ENCODE measurements around the gene GLMN.

Gene GLMN

DNA sequence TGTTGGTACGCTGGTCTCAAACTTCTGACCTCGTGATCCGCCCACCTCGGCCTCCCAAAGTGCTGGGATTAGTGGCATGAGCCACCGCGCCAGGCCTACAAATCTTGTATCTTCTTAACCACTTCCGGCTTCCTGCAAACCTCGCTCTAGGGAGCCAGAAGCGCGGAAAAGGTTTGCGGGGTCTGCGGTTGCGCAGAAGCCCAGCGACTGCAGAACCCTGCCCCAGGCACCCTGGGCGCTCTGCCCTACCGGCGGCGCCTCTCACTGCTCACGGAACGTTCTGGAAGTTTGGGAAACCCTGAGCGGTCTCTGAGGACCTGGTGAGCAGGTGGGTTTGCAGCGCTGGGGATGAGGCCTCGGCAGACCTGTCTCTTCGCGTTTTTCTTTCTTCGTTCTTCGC lies 81.1 kb downstream of the GLMN start, which contains the start of gene C1orf146:
C1orf146 (plus strand) TSS at position 195 of the 400 bp plus-strand sequence. CDS start 13,506 bp downstream, outside the sequence.
- H3K79me2 ChIP-seq (ENCODE audit: low read length): no peaks in the 10 kb centered on the region
- H4K20me1 ChIP-seq (ENCODE audit: insufficient read depth, low read length): no peaks in the 10 kb centered on the region
- no peaks in the 10 kb centered on the region for H3K9me2 ChIP-seq (replicated peaks; ENCODE audit: insufficient read depth, low read length)
- H3K36me3 ChIP-seq (replicated peaks; ENCODE audit: insufficient read depth, low read length): no peaks in the 10 kb centered on the region
- no peak within 1 kb of the TSS for H2AFZ ChIP-seq (ENCODE audit: low read length)
- no peak within 1 kb of the TSS for H3K27ac ChIP-seq (ENCODE audit: low read length)
- H3K9me3 ChIP-seq (replicated peaks; ENCODE audit: insufficient read depth, low read length): no peaks in the 10 kb centered on the region
- no peak for DNase-seq
- no peak for TF ChIP-seq EZH2 (optimal IDR thresholded peaks at IDR 0.05; ENCODE audit: low read depth, low read length)
- no peak for TF ChIP-seq EZH2phosphoT487 (IDR thresholded peaks at IDR 0.05; ENCODE audit: low read length)
- TF ChIP-seq, protein P1, sequence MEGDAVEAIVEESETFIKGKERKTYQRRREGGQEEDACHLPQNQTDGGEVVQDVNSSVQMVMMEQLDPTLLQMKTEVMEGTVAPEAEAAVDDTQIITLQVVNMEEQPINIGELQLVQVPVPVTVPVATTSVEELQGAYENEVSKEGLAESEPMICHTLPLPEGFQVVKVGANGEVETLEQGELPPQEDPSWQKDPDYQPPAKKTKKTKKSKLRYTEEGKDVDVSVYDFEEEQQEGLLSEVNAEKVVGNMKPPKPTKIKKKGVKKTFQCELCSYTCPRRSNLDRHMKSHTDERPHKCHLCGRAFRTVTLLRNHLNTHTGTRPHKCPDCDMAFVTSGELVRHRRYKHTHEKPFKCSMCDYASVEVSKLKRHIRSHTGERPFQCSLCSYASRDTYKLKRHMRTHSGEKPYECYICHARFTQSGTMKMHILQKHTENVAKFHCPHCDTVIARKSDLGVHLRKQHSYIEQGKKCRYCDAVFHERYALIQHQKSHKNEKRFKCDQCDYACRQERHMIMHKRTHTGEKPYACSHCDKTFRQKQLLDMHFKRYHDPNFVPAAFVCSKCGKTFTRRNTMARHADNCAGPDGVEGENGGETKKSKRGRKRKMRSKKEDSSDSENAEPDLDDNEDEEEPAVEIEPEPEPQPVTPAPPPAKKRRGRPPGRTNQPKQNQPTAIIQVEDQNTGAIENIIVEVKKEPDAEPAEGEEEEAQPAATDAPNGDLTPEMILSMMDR (IDR thresholded peaks at IDR 0.05; ENCODE audit: low read length): no peak
- H3K4me2 ChIP-seq (ENCODE audit: low read depth, low read length): no peak within 1 kb of the TSS
- no peak within 1 kb of the TSS for H3K9ac ChIP-seq (ENCODE audit: low read length)
- no peaks in the 10 kb centered on the region for H3K27me3 ChIP-seq (replicated peaks; ENCODE audit: insufficient read depth, low read length)
- no peak within 1 kb of the TSS for H3K4me3 ChIP-seq (ENCODE audit: low read length)
- H3F3A ChIP-seq (ENCODE audit: insufficient read depth, low read length): no peaks in the 10 kb centered on the region
- H3K4me1 ChIP-seq (ENCODE audit: low read length): no peaks in the 10 kb centered on the region

DNA sequence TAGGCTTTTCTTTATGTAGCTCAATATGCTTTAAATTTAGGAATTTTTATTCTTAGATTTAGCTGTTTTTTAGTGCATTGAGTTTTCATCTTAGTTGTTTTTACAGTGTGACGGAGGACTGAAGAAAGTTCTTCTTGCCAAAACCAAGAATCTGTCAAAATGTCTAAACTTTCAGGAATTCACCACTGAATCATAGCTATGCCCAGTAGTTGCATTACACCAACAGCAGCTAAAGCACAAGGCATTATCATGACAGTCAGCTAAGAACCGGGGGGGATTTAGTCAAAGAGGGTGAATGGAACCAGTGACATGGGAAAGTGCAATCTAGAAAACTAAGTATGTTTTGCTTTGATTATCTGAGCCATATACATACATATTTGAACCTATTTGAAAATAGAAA lies 87.6 kb downstream of the GLMN start:
- Histone ChIP-seq H3K9ac (ENCODE audit: low read length) (no peak overlapping the region), H3K9me2 (replicated peaks; ENCODE audit: insufficient read depth, low read length) (no peaks in the 10 kb centered on the region)
- no peak for DNase-seq

GRCh38 chr1:92210701-92211100 lies 88.1 kb downstream of the GLMN start:
- no peak for DNase-seq
- no peak overlapping the region for H3K4me2 ChIP-seq (ENCODE audit: low read depth, low read length)
- H2AFZ ChIP-seq (ENCODE audit: low read length): no peak overlapping the region

More for the DNA sequence above, 87.6 kb downstream of the GLMN start:
- no peak overlapping the region for H2AFZ ChIP-seq (ENCODE audit: low read length)
- no peaks in the 10 kb centered on the region for H3F3A ChIP-seq (ENCODE audit: insufficient read depth, low read length)
- no peaks in the 10 kb centered on the region for H3K27me3 ChIP-seq (replicated peaks; ENCODE audit: insufficient read depth, low read length)
- H3K27ac ChIP-seq (ENCODE audit: low read length): no peak overlapping the region
- no peak overlapping the region for H3K4me2 ChIP-seq (ENCODE audit: low read depth, low read length)
- no peak overlapping the region for H3K4me3 ChIP-seq (ENCODE audit: low read length)
- H3K36me3 ChIP-seq (replicated peaks; ENCODE audit: insufficient read depth, low read length): no peaks in the 10 kb centered on the region
- H4K20me1 ChIP-seq (ENCODE audit: insufficient read depth, low read length): no peaks in the 10 kb centered on the region
- no peaks in the 10 kb centered on the region for H3K79me2 ChIP-seq (ENCODE audit: low read length)
- TF ChIP-seq, protein P1 (IDR thresholded peaks at IDR 0.05; ENCODE audit: low read length): no peak
- no peak for TF ChIP-seq EZH2 (optimal IDR thresholded peaks at IDR 0.05; ENCODE audit: low read depth, low read length)
- no peak for TF ChIP-seq EZH2phosphoT487 (IDR thresholded peaks at IDR 0.05; ENCODE audit: low read length)
- no peaks in the 10 kb centered on the region for H3K9me3 ChIP-seq (replicated peaks; ENCODE audit: insufficient read depth, low read length)
- H3K4me1 ChIP-seq (ENCODE audit: low read length): no peaks in the 10 kb centered on the region

More at GRCh38 chr1:92210701-92211100, 88.1 kb downstream of the GLMN start:
- H3K79me2 ChIP-seq (ENCODE audit: low read length): no peaks in the 10 kb centered on the region
- H3K27ac ChIP-seq (ENCODE audit: low read length): no peak overlapping the region
- no peaks in the 10 kb centered on the region for H3F3A ChIP-seq (ENCODE audit: insufficient read depth, low read length)
- H3K9me3 ChIP-seq (replicated peaks; ENCODE audit: insufficient read depth, low read length): no peaks in the 10 kb centered on the region
- H3K9ac ChIP-seq (ENCODE audit: low read length): no peak overlapping the region
- H3K36me3 ChIP-seq (replicated peaks; ENCODE audit: insufficient read depth, low read length): no peaks in the 10 kb centered on the region
- no peaks in the 10 kb centered on the region for H3K27me3 ChIP-seq (replicated peaks; ENCODE audit: insufficient read depth, low read length)
- no peaks in the 10 kb centered on the region for H3K4me1 ChIP-seq (ENCODE audit: low read length)
- H4K20me1 ChIP-seq (ENCODE audit: insufficient read depth, low read length): no peaks in the 10 kb centered on the region
- H3K9me2 ChIP-seq (replicated peaks; ENCODE audit: insufficient read depth, low read length): no peaks in the 10 kb centered on the region
- TF ChIP-seq EZH2 (optimal IDR thresholded peaks at IDR 0.05; ENCODE audit: low read depth, low read length) (no peak), EZH2phosphoT487 (IDR thresholded peaks at IDR 0.05; ENCODE audit: low read length) (no peak)
- TF ChIP-seq, protein P1 (IDR thresholded peaks at IDR 0.05; ENCODE audit: low read length): no peak
- no peak overlapping the region for H3K4me3 ChIP-seq (ENCODE audit: low read length)
